ENCODE measurements around the gene ENTHD1. TPM values are rescaled to one million over a fixed set of nuclear protein-coding genes. Genes with fewer than 3 reads are reported as not detected.

Gene ENTHD1
- polyA plus RNA-seq, 1 donor from 2014 or later = not detected

GRCh38 chr22:39706376-39707140 is 187.0 kb downstream of the ENTHD1 start:
- Histone ChIP-seq H3K9me3 (ENCODE audit: low read length) (no peaks in the 10 kb centered on the region), H3K27ac (ENCODE audit: low read length) (no peak overlapping the region), H3K9me2 (ENCODE audit: insufficient read depth, low read length) (no peaks in the 10 kb centered on the region), H3K4me2 (ENCODE audit: low read length) (no peak overlapping the region), H3K36me3 (ENCODE audit: insufficient read depth, low read length) (no peaks in the 10 kb centered on the region), H3K9ac (ENCODE audit: low read length) (no peak overlapping the region), H3K27me3 (ENCODE audit: insufficient read depth, low read depth, low read length) (no peaks in the 10 kb centered on the region), H3F3A (ENCODE audit: insufficient read depth, low read length, poor library complexity, severe bottlenecking) (no peaks in the 10 kb centered on the region), H2AFZ (ENCODE audit: low read depth, low read length) (no peak overlapping the region), H3K79me2 (replicated peaks; ENCODE audit: insufficient read depth, low read length) (no peaks in the 10 kb centered on the region), H4K20me1 (ENCODE audit: insufficient read depth) (no peaks in the 10 kb centered on the region), H3K4me3 (ENCODE audit: low read length) (no peak overlapping the region)
- TF ChIP-seq SMC3 (conservative IDR thresholded peaks at IDR 0.05; ENCODE audit: poor library complexity) (no peak), MXI1 (conservative IDR thresholded peaks at IDR 0.05; ENCODE audit: poor library complexity, severe bottlenecking) (no peak), POLR2AphosphoS5 (IDR thresholded peaks at IDR 0.05) (no peak), TAF1 (IDR thresholded peaks at IDR 0.05; ENCODE audit: low read depth) (no peak), CTCF (IDR thresholded peaks at IDR 0.05; ENCODE audit: poor library complexity, severe bottlenecking) (no peak), EZH2 (IDR thresholded peaks at IDR 0.05; ENCODE audit: borderline replicate concordance, insufficient read depth, low read length, poor library complexity, severe bottlenecking) (no peak), REST (IDR thresholded peaks at IDR 0.05; ENCODE audit: borderline replicate concordance) (no peak), EP300 (conservative IDR thresholded peaks at IDR 0.05; ENCODE audit: poor library complexity, severe bottlenecking) (no peak), RAD21 (conservative IDR thresholded peaks at IDR 0.05) (no peak)

GRCh38 chr22:39705386-39705785 is 188.2 kb downstream of the ENTHD1 start:
- Histone ChIP-seq H3K27me3 (ENCODE audit: insufficient read depth, low read depth, low read length) (no peaks in the 10 kb centered on the region), H3K36me3 (ENCODE audit: insufficient read depth, low read length) (no peaks in the 10 kb centered on the region), H3K4me3 (ENCODE audit: low read length) (no peak overlapping the region), H3K27ac (ENCODE audit: low read length) (no peak overlapping the region), H3K9me2 (ENCODE audit: insufficient read depth, low read length) (no peaks in the 10 kb centered on the region), H3K9ac (ENCODE audit: low read length) (no peak overlapping the region), H3K9me3 (ENCODE audit: low read length) (no peaks in the 10 kb centered on the region), H3K4me2 (ENCODE audit: low read length) (no peak overlapping the region), H2AFZ (ENCODE audit: low read depth, low read length) (no peak overlapping the region), H3F3A (ENCODE audit: insufficient read depth, low read length, poor library complexity, severe bottlenecking) (no peaks in the 10 kb centered on the region), H4K20me1 (ENCODE audit: insufficient read depth) (no peaks in the 10 kb centered on the region), H3K79me2 (replicated peaks; ENCODE audit: insufficient read depth, low read length) (no peaks in the 10 kb centered on the region)
- TF ChIP-seq CTCF (IDR thresholded peaks at IDR 0.05; ENCODE audit: poor library complexity, severe bottlenecking) (no peak), EZH2 (IDR thresholded peaks at IDR 0.05; ENCODE audit: borderline replicate concordance, insufficient read depth, low read length, poor library complexity, severe bottlenecking) (no peak), POLR2AphosphoS5 (IDR thresholded peaks at IDR 0.05) (no peak), MXI1 (conservative IDR thresholded peaks at IDR 0.05; ENCODE audit: poor library complexity, severe bottlenecking) (no peak)
